K562 (cell line): Measurements from ENCODE around the gene TNF. TPM values are rescaled to one million over a fixed set of nuclear protein-coding genes. Genes with fewer than 3 reads are reported as not detected.

Experiments used
- BACH1 ChIP-seq: fragments of 200-800 bp; sonication (Bioruptor generic); IDR thresholded peaks from 2 replicates; pipeline ENCODE4 v1.6.1; 2016; ENCODE audit warnings: missing genetic modification characterization, missing compliant biosample characterization
- CBX8 ChIP-seq: fragments of 200-600 bp; sonication (generic); IDR thresholded peaks from 2 replicates; pipeline ENCODE4 v1.6.1; 2012; ENCODE audit warnings: borderline replicate concordance, mixed run types, low read depth, mild to moderate bottlenecking, moderate library complexity, mixed read lengths, low read length, control low read depth, inconsistent platforms; ENCODE audit not compliant: poor library complexity, severe bottlenecking; ENCODE audit errors: extremely low read depth
- CEBPB ChIP-seq: fragments of 450-650 bp; IDR thresholded peaks from 2 replicates; pipeline ENCODE4 v1.6.1; 2016; ENCODE audit warnings: missing genetic modification characterization, missing compliant biosample characterization
- CXXC5 ChIP-seq: fragments of 250-450 bp; sonication (Bioruptor Pico); IDR thresholded peaks from 2 replicates; pipeline ENCODE4 v1.8.0; 2022; ENCODE audit warnings: inconsistent platforms, mild to moderate bottlenecking, moderate library complexity
- ETS1 ChIP-seq: conservative IDR thresholded peaks from 2 replicates; pipeline ENCODE4 v1.6.1; 2011; ENCODE audit warnings: low read depth, mild to moderate bottlenecking, low read length; ENCODE audit not compliant: control insufficient read depth
- FOXJ2 ChIP-seq: fragments of 200-800 bp; sonication (Bioruptor generic); IDR thresholded peaks from 2 replicates; pipeline ENCODE4 v1.6.1; 2016; ENCODE audit warnings: missing genetic modification characterization, missing compliant biosample characterization
- GMEB1 ChIP-seq: fragments of 250-450 bp; sonication (Bioruptor Pico); IDR thresholded peaks from 2 replicates; pipeline ENCODE4 v1.4.0; 2020; ENCODE audit warnings: mild to moderate bottlenecking
- HDGF ChIP-seq: fragments of 450-650 bp; IDR thresholded peaks from 2 replicates; pipeline ENCODE4 v1.6.1; 2016
- KDM1A ChIP-seq, 2 experiments: fragments of 450-650 bp; IDR thresholded peaks; 2 replicates each; pipeline ENCODE4 v1.6.1; 2016; ENCODE audit warnings: mild to moderate bottlenecking in 2 of 2
- MCM5 ChIP-seq: fragments of 450-650 bp; IDR thresholded peaks from 2 replicates; pipeline ENCODE4 v1.6.1; 2016; ENCODE audit warnings: low read depth
- NCOA1 ChIP-seq: fragments of 450-650 bp; IDR thresholded peaks from 2 replicates; pipeline ENCODE4 v1.6.1; 2016; ENCODE audit warnings: low read depth
- NCOA6 ChIP-seq: fragments of 450-650 bp; IDR thresholded peaks from 2 replicates; pipeline ENCODE4 v1.6.1; 2017; ENCODE audit warnings: mild to moderate bottlenecking
- PHTF2 ChIP-seq: fragments of 250-450 bp; sonication (Bioruptor Pico); IDR thresholded peaks from 2 replicates; pipeline ENCODE4 v1.5.0; 2021; ENCODE audit warnings: mild to moderate bottlenecking
- POLR2G ChIP-seq: fragments of 200-400 bp; formaldehyde crosslinking; IDR thresholded peaks from 2 replicates; pipeline ENCODE4 v1.6.1; 2017; ENCODE audit warnings: low read depth, mild to moderate bottlenecking, antibody characterized with exemption, low read length, moderate library complexity
- TAF1 ChIP-seq: IDR thresholded peaks from 2 replicates; pipeline ENCODE4 v1.6.1; 2011; ENCODE audit warnings: mild to moderate bottlenecking, low read length, moderate library complexity; ENCODE audit not compliant: insufficient read depth, control insufficient read depth, severe bottlenecking; ENCODE audit errors: extremely low read depth
- XRCC3 ChIP-seq: fragments of 450-650 bp; IDR thresholded peaks from 2 replicates; pipeline ENCODE4 v1.6.1; 2017; ENCODE audit warnings: mild to moderate bottlenecking, moderate library complexity
- ZNF121 ChIP-seq: sonication (generic); formaldehyde crosslinking; conservative IDR thresholded peaks from 2 replicates; pipeline ENCODE4 v1.8.0; 2022; ENCODE audit warnings: missing genetic modification reagents
- ZNF140 ChIP-seq: fragments of 250-450 bp; sonication (Bioruptor Pico); IDR thresholded peaks from 2 replicates; pipeline ENCODE4 v1.8.0; 2021; ENCODE audit warnings: moderate library complexity, mild to moderate bottlenecking, inconsistent platforms
- ZNF324 ChIP-seq: fragments of 250-450 bp; sonication (Bioruptor Pico); IDR thresholded peaks from 2 replicates; pipeline ENCODE4 v1.4.0; 2020; ENCODE audit warnings: mild to moderate bottlenecking
- ZNF444 ChIP-seq: fragments of 250-450 bp; sonication (Bioruptor Pico); IDR thresholded peaks from 2 replicates; pipeline ENCODE4 v1.4.0; 2020; ENCODE audit warnings: mild to moderate bottlenecking, moderate library complexity
- ZNF449 ChIP-seq: fragments of 250-450 bp; sonication (Bioruptor Pico); IDR thresholded peaks from 2 replicates; pipeline ENCODE4 v1.8.0; 2022; ENCODE audit warnings: moderate library complexity, mild to moderate bottlenecking, inconsistent platforms
- ZNF551 ChIP-seq: fragments of 250-450 bp; sonication (Bioruptor Pico); IDR thresholded peaks from 2 replicates; pipeline ENCODE4 v1.5.0; 2021; ENCODE audit warnings: mild to moderate bottlenecking, moderate library complexity
- ZNF589 ChIP-seq: fragments of 200-800 bp; sonication (Bioruptor generic); IDR thresholded peaks from 2 replicates; pipeline ENCODE4 v1.6.1; 2016; ENCODE audit warnings: low read depth, missing genetic modification characterization, missing compliant biosample characterization
- ZNF77 ChIP-seq: fragments of 250-450 bp; sonication (Bioruptor Pico); IDR thresholded peaks from 2 replicates; pipeline ENCODE4 v1.5.0; 2020
- ZNF830 ChIP-seq: fragments of 250-450 bp; sonication (Bioruptor Pico); IDR thresholded peaks from 2 replicates; pipeline ENCODE4 v1.5.0; 2021; ENCODE audit warnings: mild to moderate bottlenecking
- polyA plus RNA-seq, 8 experiments: library from polyadenylated mRNA; depleted of rRNA in 4 of 8; stranded (reverse) in 5 of 8; unstranded in 3 of 8; fragments of >200 nt; fragmentation: Nextera tagmentation in 2 of 8; fragmentation: Illumina TruSeq in 1 of 8; extraction: Ambion mirVana in 2 of 8; extraction: Trizol in 1 of 8; gene quantifications; 2 replicates each; pipeline versions ENCODE4 v1.2.1 to v1.2.3, GENCODE V29; 2011 to 2014; ENCODE audit warnings: inconsistent platforms in 1 of 8, missing spikeins in 1 of 8
- total RNA-seq, 7 experiments: library from RNA; depleted of rRNA in 6 of 7; stranded (reverse); fragments of >200 nt in 6 of 7; fragmentation: Illumina TruSeq in 2 of 7; extraction: Trizol in 2 of 7; gene quantifications; 2 replicates each; pipeline versions ENCODE4 v1.2.1 to v1.2.3, GENCODE V29; 2011 to 2021; ENCODE audit warnings: low replicate concordance in 1 of 7
- TF ChIP-seq, protein P1 (sequence below): sonication (generic); formaldehyde crosslinking; IDR thresholded peaks from 2 replicates; pipeline ENCODE4 v1.9.0; 2022; ENCODE audit warnings: mild to moderate bottlenecking, missing genetic modification reagents

TNF gene
- total and polyA plus RNA-seq, 9 of the 15 experiments (the other 6 are each of a cell fraction or from before 2014, with no cell fraction given) = 0.08 to 0.40 TPM; not detected in 7

DNA sequence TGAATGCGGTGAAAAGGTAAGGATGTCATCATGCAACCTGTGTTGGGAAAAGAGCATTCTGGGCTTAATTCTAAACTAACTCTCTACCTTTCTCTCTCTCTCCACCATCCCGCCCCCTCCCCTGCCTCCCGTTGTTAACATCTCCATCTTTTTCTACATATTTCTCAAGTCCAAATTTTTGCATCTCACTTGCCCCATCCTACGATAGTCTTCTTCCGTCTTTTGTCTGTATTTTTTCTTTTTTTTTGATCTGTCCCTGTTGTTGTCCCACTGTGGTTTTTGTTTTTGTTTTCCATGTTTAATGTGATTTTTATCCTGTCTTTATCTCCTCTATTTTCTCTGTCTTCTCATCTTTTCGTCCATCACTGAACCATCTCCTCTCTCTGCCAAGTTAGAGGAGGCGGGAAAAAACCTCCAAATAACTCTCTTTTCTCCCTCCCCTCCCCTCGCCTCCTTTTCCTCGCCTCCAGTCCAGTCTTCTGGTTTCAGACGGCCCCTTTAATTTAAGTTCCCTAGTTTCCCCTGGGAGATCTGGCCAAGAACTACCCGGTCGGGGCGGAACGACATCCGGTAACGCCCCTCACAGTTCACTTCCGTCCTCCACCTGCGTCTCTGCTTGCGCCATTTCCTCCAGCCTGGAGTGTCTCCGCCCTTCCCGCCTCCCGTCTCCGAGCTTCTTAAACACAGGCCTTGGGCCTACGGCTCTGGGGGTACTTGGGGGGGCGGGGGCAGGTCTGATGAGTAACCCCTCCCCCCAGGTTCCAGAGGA, 28.2 kb upstream of the TNF start, which contains the start of gene NFKBIL1 (continued):
- TF ChIP-seq ETS1 (peak; percentile 99), CXXC5 (CRISPR knock-in tag) (peak; percentile 91), ZNF77 (CRISPR knock-in tag) (no peak), ZNF444 (peak; percentile 13; the same call in 1 of the 2 replicates), PHTF2 (no peak), POLR2G (peak; percentile 72), NCOA6 (no peak), FOXJ2 (tag) (no peak; the same call in 1 of the 2 replicates), KDM1A (IDR thresholded peaks at IDR 0.05) (peak; percentile 81 to 82), ZNF121 (CRISPR knock-in tag) (no peak), CBX8 (no peak), ZNF140 (no peak), GMEB1 (peak; percentile 61), XRCC3 (no peak), ZNF589 (CRISPR knock-in tag) (no peak), ZNF324 (no peak), CEBPB (tag) (peak; percentile 91), MCM5 (0 out of 2 replicates have a peak, but pooled peaks have one; percentile 88), TAF1 (peak; percentile 92), ZNF551 (0 out of 2 replicates have a peak, but pooled peaks have one; percentile 64), HDGF (peak; percentile 67; the same call in 1 of the 2 replicates), NCOA1 (peak; percentile 99), BACH1 (tag) (0 out of 2 replicates have a peak, but pooled peaks have one; percentile 20), ZNF449 (CRISPR knock-in tag) (0 out of 2 replicates have a peak, but pooled peaks have one; percentile 6), ZNF830 (CRISPR knock-in tag) (no peak)
- TF ChIP-seq, protein P1, sequence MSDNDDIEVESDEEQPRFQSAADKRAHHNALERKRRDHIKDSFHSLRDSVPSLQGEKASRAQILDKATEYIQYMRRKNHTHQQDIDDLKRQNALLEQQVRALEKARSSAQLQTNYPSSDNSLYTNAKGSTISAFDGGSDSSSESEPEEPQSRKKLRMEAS = no peak
